Ovary (tissue), 9 donors: ENCODE measurements around the gene MDP1. TPM values are rescaled to one million over a fixed set of nuclear protein-coding genes. Genes with fewer than 3 reads are reported as not detected.
A peak's percentile ranks its signal among the peaks of the same experiment; 100 is the strongest.

Source experiments
- DNase-seq, 5 donors: peaks; one replicate each; pipeline ENCODE4 v3.0.0-alpha.2; 2019 to 2020
- H3K27ac ChIP-seq, 2 donors: fragments of 200-600 bp; one replicate each; pipeline versions ENCODE4 v1.5.1 to v1.8.0; 2019 to 2022
- H3K27me3 ChIP-seq: fragments of 200-600 bp; one replicate; pipeline ENCODE4 v1.8.0; 2022
- H3K36me3 ChIP-seq: fragments of 200-600 bp; sonication (generic); one replicate; pipeline ENCODE4 v1.5.1; 2019
- H3K4me1 ChIP-seq: one replicate; pipeline ENCODE4 v1.8.1; 2013; ENCODE audit warnings: mild to moderate bottlenecking, moderate library complexity; ENCODE audit not compliant: insufficient read depth
- H3K4me3 ChIP-seq: fragments of 200-600 bp; sonication (generic); one replicate; pipeline ENCODE4 v1.5.1; 2017
- H3K9me3 ChIP-seq, 2 donors: fragments of 200-600 bp in 1 of 2; sonication (generic) in 1 of 2; one replicate each; pipeline versions ENCODE4 v1.5.1 to v1.8.1; 2013 to 2019; ENCODE audit warnings: mild to moderate bottlenecking in 1 of 2, moderate library complexity in 1 of 2
- CTCF ChIP-seq, 3 donors: fragments of 450-650 bp in 2 of 3; fragments of 200-600 bp in 1 of 3; IDR thresholded peaks; one replicate each; pipeline versions ENCODE4 v1.5.1 to v1.8.0; 2016 to 2022; ENCODE audit warnings: antibody characterized with exemption in 3 of 3, mild to moderate bottlenecking in 1 of 3
- EP300 ChIP-seq: sonication (generic); formaldehyde crosslinking; IDR thresholded peaks from one replicate; pipeline ENCODE4 v1.6.1; 2017; ENCODE audit warnings: antibody characterized with exemption
- POLR2A ChIP-seq: fragments of 450-650 bp; IDR thresholded peaks from one replicate; pipeline ENCODE4 v1.6.1; 2017; ENCODE audit warnings: antibody characterized with exemption, mild to moderate bottlenecking, moderate library complexity
- WGBS, 3 donors: extraction: QIAGEN DNeasy Blood & Tissue Kit in 1 of 3; methylation state at CpG; one replicate each; pipeline versions ENCODE4 v1.1.5 to v1.1.7; 2013 to 2017; 5-methylcytosine and 5-hydroxymethylcytosine counted together
- intact Hi-C, 4 donors: fragments of 100-400 bp; cut with DNase I; formaldehyde crosslinking; loops; one replicate each; pipeline versions ENCODE4 v1.11.0 to v1.15.1; 2022 to 2023
- polyA plus RNA-seq, 2 donors: library from polyadenylated mRNA; stranded (reverse); fragments of 200-250 nt in 1 of 2; fragments of 350-450 nt in 1 of 2; fragmentation: Illumina TruSeq in 1 of 2; extraction: RNeasy Lipid Tissue Mini Kit (QIAGEN cat#74804) in 1 of 2; gene quantifications; one replicate each; pipeline ENCODE4 v1.2.3, GENCODE V29; 2013 to 2014
- total RNA-seq, 7 donors: library from RNA; depleted of rRNA in 2 of 7; stranded (reverse); fragments of >200 nt in 2 of 7; fragmentation: NEBNext Ultra II Directional in 3 of 7; extraction: Animal tissue kit (Norgen Biotek cat#: 25700) in 3 of 7; gene quantifications; one replicate each; pipeline versions ENCODE4 v1.1.0 to v1.2.4, GENCODE V29; 2016 to 2023
- donor health status: DM: no; HTN: no; CAD: no; lungs with moderate emphysema.
- donor health status: DM: no; HTN: no; CAD: no.
- donor health status: Bipolar disorder and iron deficiency.
- donor health status: DM: yes; HTN: yes; CAD: no.
- donor health status: DM: no; HTN: no; CAD: no.
- donor health status: DM: yes; HTN: yes; CAD: no.

MDP1 gene
- total and polyA plus RNA-seq, 9 donors, result 15.5 to 32.6 (median 19.4) TPM

- no peak for TF ChIP-seq EP300
- TF ChIP-seq POLR2A, result no peak
- TF ChIP-seq CTCF (IDR thresholded peaks at IDR 0.05), result no peak
- Histone ChIP-seq H3K9me3 (no peaks in the 10 kb centered on the region), H3K4me3 (no peak overlapping the region), H3K36me3 (no peaks in the 10 kb centered on the region), H3K27ac (no peak overlapping the region), H3K27me3 (no peaks in the 10 kb centered on the region), H3K4me1 (peaks cover 2% of the 10 kb centered on the region)
- 88 to 95% (median 90%) methylated on average over 9 of the region's 9 CpGs for WGBS, 3 donors
- no peak for DNase-seq
- intact Hi-C loops, result no loop called here
These were observed 26.4 kb downstream of the MDP1 start for GRCh38 chr14:24189460-24189859.

DNA sequence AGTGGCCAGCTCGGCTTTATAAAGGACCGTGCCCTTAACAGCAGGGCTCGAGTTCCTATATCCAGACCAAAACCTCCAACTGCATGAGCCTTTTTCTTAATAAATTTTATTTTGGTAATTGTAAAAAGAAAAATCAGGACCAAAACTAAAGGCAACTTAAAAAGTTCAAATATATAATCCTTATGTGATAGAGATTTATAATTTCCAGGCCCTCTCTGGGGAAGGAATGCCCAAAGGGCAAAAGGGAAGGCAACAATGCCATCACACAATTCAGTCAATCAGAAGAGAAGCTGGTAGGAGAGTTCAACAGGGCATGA is 26.8 kb downstream of the MDP1 start:
- TF ChIP-seq EP300, result no peak
- TF ChIP-seq CTCF (IDR thresholded peaks at IDR 0.05), result no peak
- no peak for TF ChIP-seq POLR2A
- no peak overlapping the region for H3K27ac ChIP-seq
- no peaks in the 10 kb centered on the region for H3K27me3 ChIP-seq
- no peak overlapping the region for H3K4me3 ChIP-seq
- H3K36me3 ChIP-seq, result no peaks in the 10 kb centered on the region
- H3K4me1 ChIP-seq, result peaks cover 2% of the 10 kb centered on the region
- no peaks in the 10 kb centered on the region for H3K9me3 ChIP-seq
- DNase-seq, result no peak
- WGBS, 3 donors, result 0 to 1% (median 0%) methylated on average over 3 of the region's 3 CpGs
- intact Hi-C loops, result no loop called here

DNA sequence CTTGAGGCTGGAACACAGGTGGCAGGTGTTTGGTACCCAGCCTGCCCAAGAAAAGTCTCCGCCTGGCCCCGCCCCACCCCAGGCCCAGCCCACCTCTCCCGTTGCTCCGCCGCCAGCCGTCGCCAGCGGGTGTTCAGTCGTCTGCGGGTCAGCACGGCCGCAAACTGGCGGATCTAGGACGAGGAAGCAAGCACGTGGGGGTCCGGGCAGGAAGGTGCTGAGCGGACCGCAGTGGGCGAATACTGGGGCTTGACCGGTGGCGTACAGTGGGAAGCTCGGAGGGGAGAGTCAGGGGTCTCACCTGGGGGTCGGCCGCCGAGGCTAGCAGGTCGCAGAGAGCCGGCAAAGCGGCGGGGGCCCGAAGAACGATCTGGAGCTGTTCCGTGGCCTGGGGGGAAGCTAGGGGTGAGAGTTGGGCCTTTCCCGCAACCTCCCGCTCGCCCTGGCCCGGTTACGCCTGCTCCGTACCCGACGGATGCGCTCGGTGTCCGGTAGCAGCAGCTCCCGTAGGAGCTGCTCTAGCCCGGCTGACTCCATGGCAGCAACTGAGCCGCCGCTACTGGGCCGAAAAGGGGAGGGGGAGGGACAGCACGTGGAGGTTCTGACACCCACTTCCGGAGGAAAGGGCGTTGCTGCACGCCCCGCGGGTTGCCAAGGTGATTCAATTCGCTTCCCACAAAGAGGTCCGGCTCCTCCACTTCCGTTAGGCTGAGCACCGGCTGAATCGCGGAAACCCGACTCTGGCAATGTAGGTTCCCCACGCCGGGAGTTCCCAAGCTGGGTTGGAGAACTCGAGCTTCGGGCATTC is 27.4 kb downstream of the MDP1 start, which contains the start of gene IPO4:
Gene IPO4, minus strand, starts transcription at position 566 of the 808 bp plus-strand sequence. Its CDS starts 29 bp downstream, at position 537.
- intact Hi-C loops, result no loop called here
- WGBS, 3 donors, result 0 to 1% (median 0%) methylated on average over 48 to 65 of the region's 65 CpGs
- no peak for TF ChIP-seq CTCF (IDR thresholded peaks at IDR 0.05)
- no peak for TF ChIP-seq EP300
- TF ChIP-seq POLR2A, result peak; percentile 40
- Histone ChIP-seq H3K9me3 (no peaks in the 10 kb centered on the region), H3K36me3 (no peaks in the 10 kb centered on the region), H3K4me1 (peaks cover 2% of the 10 kb centered on the region), H3K27me3 (no peaks in the 10 kb centered on the region), H3K27ac (no peak within 1 kb of the TSS), H3K4me3 (peak within 1 kb of the TSS; percentile 45)
- peak; percentile 95 to 97 (median 96) for DNase-seq

DNA sequence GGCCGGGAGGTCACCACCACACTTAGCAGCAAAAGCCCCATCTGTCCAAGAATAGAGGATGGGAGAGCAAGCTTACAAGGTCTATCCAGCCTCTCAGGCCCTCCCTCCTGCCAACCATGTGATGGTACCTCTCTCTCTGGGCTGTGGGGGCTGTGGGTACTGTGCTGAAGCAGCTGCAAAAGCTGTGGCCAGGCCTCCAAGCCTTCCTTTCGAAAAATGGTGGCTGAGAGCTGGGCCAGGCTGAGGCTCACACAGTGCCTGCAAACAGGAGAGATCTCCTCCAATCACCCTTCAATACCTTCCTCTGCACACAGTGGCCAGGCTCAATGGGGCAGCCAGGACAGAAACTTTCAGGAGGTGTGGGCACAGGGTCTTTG is 28.3 kb downstream of the MDP1 start:
- H3K36me3 ChIP-seq, result no peaks in the 10 kb centered on the region
- no peaks in the 10 kb centered on the region for H3K27me3 ChIP-seq
- WGBS, 3 donors, result 70 to 82% (median 72%) methylated on average over 2 of the region's 2 CpGs
- no peak overlapping the region for H3K4me3 ChIP-seq
- TF ChIP-seq EP300, result no peak
- TF ChIP-seq POLR2A, result no peak
- no peak for TF ChIP-seq CTCF (IDR thresholded peaks at IDR 0.05)
- no peak overlapping the region for H3K27ac ChIP-seq
- DNase-seq, result no peak
- H3K4me1 ChIP-seq, result peaks cover 2% of the 10 kb centered on the region
- no peaks in the 10 kb centered on the region for H3K9me3 ChIP-seq
- intact Hi-C loops, result no loop called here
